H1 (cell line): ENCODE data around the gene TNIK. TPM values are rescaled to one million over a fixed set of nuclear protein-coding genes. Genes with fewer than 3 reads are reported as not detected.

Experiments used
- CTCF ChIA-PET: fragments of 300-600 bp; sonication (Branson Sonifier 250); formaldehyde crosslinking; loops from one replicate; lab custom pipeline; 2021; ENCODE audit not compliant: partially characterized antibody; lab: Charles Lee
- POLR2A ChIA-PET: fragments of 300-600 bp; sonication (Branson Sonifier 250); formaldehyde crosslinking; loops from one replicate; lab custom pipeline; 2021; ENCODE audit warnings: inconsistent platforms; ENCODE audit not compliant: partially characterized antibody; lab: Charles Lee
- DNase-seq, 2 experiments: peaks; one replicate each; pipeline versions ENCODE4 v3.0.0 to v3.0.0-alpha.2; 2010 to 2022; ENCODE audit warnings: low spot score in 2 of 2, low read depth in 1 of 2, mixed read lengths in 1 of 2
- FAIRE-seq: peaks from 2 replicates; lab custom pipeline; 2011; peaks lifted over from hg19 to GRCh38; lab: Jason Lieb, UNC
- H2AFZ ChIP-seq: 2 replicates; pipeline ENCODE4 v1.8.1; 2012; ENCODE audit warnings: low read length, inconsistent platforms
- H2AK5ac ChIP-seq: 2 replicates; pipeline ENCODE4 v1.6.1; 2013; ENCODE audit warnings: low read depth, low read length
- H2BK120ac ChIP-seq: replicated peaks from 2 replicates; pipeline ENCODE3; 2013; ENCODE audit warnings: low read depth, low read length, inconsistent platforms
- H2BK12ac ChIP-seq: 2 replicates; pipeline ENCODE4 v1.6.1; 2013; ENCODE audit warnings: low read depth, low read length
- H2BK15ac ChIP-seq: 2 replicates; pipeline ENCODE4 v1.6.1; 2013; ENCODE audit warnings: low read length
- H2BK20ac ChIP-seq: 2 replicates; pipeline ENCODE4 v1.6.1; 2013; ENCODE audit warnings: low read length
- H2BK5ac ChIP-seq: 2 replicates; pipeline ENCODE4 v1.6.1; 2013; ENCODE audit warnings: low read depth, low read length
- H3K14ac ChIP-seq: 2 replicates; pipeline ENCODE4 v1.6.1; 2013; ENCODE audit warnings: inconsistent platforms; ENCODE audit not compliant: insufficient read length
- H3K18ac ChIP-seq: 2 replicates; pipeline ENCODE4 v1.6.1; 2013; ENCODE audit warnings: low read length; ENCODE audit errors: extremely low read depth
- H3K23ac ChIP-seq: 2 replicates; pipeline ENCODE4 v1.6.1; 2013; ENCODE audit warnings: inconsistent platforms; ENCODE audit not compliant: insufficient read length
- H3K23me2 ChIP-seq: 2 replicates; pipeline ENCODE4 v1.6.1; 2013; ENCODE audit warnings: low read depth, low read length
- H3K27ac ChIP-seq: 2 replicates; pipeline ENCODE4 v1.6.1; 2011; ENCODE audit warnings: low read depth, low read length, inconsistent platforms
- H3K27me3 ChIP-seq, 4 experiments: replicated peaks in 1 of 4; 1 replicate in 1 of 4; 2 replicates in 3 of 4; pipeline versions ENCODE4 v1.6.1 to v1.8.1; 2011 to 2013; ENCODE audit warnings: low read length in 3 of 4, mild to moderate bottlenecking in 3 of 4, inconsistent platforms in 2 of 4, mixed read lengths in 2 of 4, moderate library complexity in 1 of 4; ENCODE audit not compliant: control insufficient read depth in 3 of 4, insufficient read depth in 3 of 4; ENCODE audit errors: extremely low read depth in 1 of 4
- H3K36me3 ChIP-seq, 4 experiments: 2 replicates each; pipeline versions ENCODE4 v1.6.1 to v1.8.1; 2011 to 2013; ENCODE audit warnings: mild to moderate bottlenecking in 4 of 4, low read length in 3 of 4, moderate library complexity in 2 of 4, control low read depth in 1 of 4, inconsistent platforms in 1 of 4; ENCODE audit not compliant: insufficient read depth in 4 of 4, control insufficient read depth in 2 of 4
- H3K4ac ChIP-seq: replicated peaks from 2 replicates; pipeline ENCODE3; 2013; ENCODE audit warnings: low read length, low read depth, mixed read lengths, inconsistent platforms; ENCODE audit not compliant: insufficient read length
- H3K4me1 ChIP-seq, 4 experiments: replicated peaks in 1 of 4; 1 replicate in 1 of 4; 2 replicates in 3 of 4; pipeline versions ENCODE4 v1.6.1 to v1.8.1; 2011 to 2013; ENCODE audit warnings: low read length in 3 of 4, inconsistent platforms in 2 of 4, mixed read lengths in 1 of 4; ENCODE audit not compliant: insufficient read depth in 4 of 4, control insufficient read depth in 3 of 4
- H3K4me2 ChIP-seq, 2 experiments: 2 replicates each; pipeline versions ENCODE4 v1.6.1 to v1.8.1; 2011 to 2013; ENCODE audit warnings: low read depth in 2 of 2, low read length in 2 of 2, control low read depth in 1 of 2, inconsistent platforms in 1 of 2, mild to moderate bottlenecking in 1 of 2; ENCODE audit not compliant: insufficient read depth in 1 of 2
- H3K4me3 ChIP-seq, 4 experiments: fragments of 200-600, 300-600 bp in 1 of 4; sonication (generic), shearing (Covaris generic), sonication (Bioruptor Twin) in 1 of 4; 2 replicates each; pipeline versions ENCODE4 v1.5.1 to v1.8.1; 2011 to 2016; ENCODE audit warnings: low read length in 4 of 4, low read depth in 3 of 4, control low read depth in 2 of 4, inconsistent platforms in 2 of 4, mild to moderate bottlenecking in 2 of 4, mixed read lengths in 1 of 4, moderate library complexity in 1 of 4; ENCODE audit not compliant: insufficient read depth in 2 of 4; ENCODE audit errors: extremely low read depth in 1 of 4
- H3K56ac ChIP-seq: replicated peaks from 2 replicates; pipeline ENCODE3; 2013; ENCODE audit warnings: low read depth, mild to moderate bottlenecking, mixed read lengths, low read length, inconsistent platforms; ENCODE audit not compliant: insufficient read length
- H3K79me1 ChIP-seq: 2 replicates; pipeline ENCODE4 v1.6.1; 2013; ENCODE audit warnings: low read depth, low read length, control low read depth
- H3K79me2 ChIP-seq, 2 experiments: 2 replicates each; pipeline versions ENCODE4 v1.6.1 to v1.8.1; 2012 to 2013; ENCODE audit warnings: low read length in 2 of 2, mild to moderate bottlenecking in 2 of 2, inconsistent platforms in 1 of 2; ENCODE audit not compliant: insufficient read depth in 2 of 2, control insufficient read depth in 1 of 2
- H3K9ac ChIP-seq, 4 experiments: replicated peaks in 1 of 4; 1 replicate in 1 of 4; 2 replicates in 3 of 4; pipeline versions ENCODE4 v1.6.1 to v1.8.1; 2011 to 2013; ENCODE audit warnings: low read depth in 3 of 4, low read length in 3 of 4, control low read depth in 2 of 4, mild to moderate bottlenecking in 2 of 4, moderate library complexity in 2 of 4, inconsistent platforms in 1 of 4; ENCODE audit errors: extremely low read depth in 1 of 4
- H3K9me3 ChIP-seq, 2 experiments: 2 replicates each; pipeline versions ENCODE4 v1.6.1 to v1.8.1; 2012 to 2013; ENCODE audit warnings: mild to moderate bottlenecking in 2 of 2, moderate library complexity in 2 of 2, control low read depth in 1 of 2, inconsistent platforms in 1 of 2, low read depth in 1 of 2, low read length in 1 of 2, mixed read lengths in 1 of 2; ENCODE audit not compliant: insufficient read depth in 2 of 2
- H4K20me1 ChIP-seq, 2 experiments: replicated peaks in 1 of 2; 2 replicates each; pipeline versions ENCODE3 to v1.8.1; 2011 to 2013; ENCODE audit warnings: inconsistent platforms in 2 of 2, low read length in 2 of 2, mild to moderate bottlenecking in 1 of 2; ENCODE audit not compliant: insufficient read depth in 2 of 2, control insufficient read depth in 1 of 2
- H4K5ac ChIP-seq: 2 replicates; pipeline ENCODE4 v1.6.1; 2013; ENCODE audit warnings: low read length, low read depth, mixed read lengths, inconsistent platforms; ENCODE audit not compliant: insufficient read length
- H4K8ac ChIP-seq: 2 replicates; pipeline ENCODE4 v1.8.0; 2013; ENCODE audit warnings: mild to moderate bottlenecking, moderate library complexity, low read length, inconsistent platforms; ENCODE audit not compliant: insufficient read depth; ENCODE audit errors: extremely low read depth
- H4K91ac ChIP-seq: replicated peaks from 2 replicates; pipeline ENCODE3; 2013; ENCODE audit warnings: low read length, mixed read lengths, inconsistent platforms; ENCODE audit not compliant: insufficient read length
- BACH1 ChIP-seq: IDR thresholded peaks from 2 replicates; pipeline ENCODE4 v1.6.1; 2012; ENCODE audit warnings: low read length, improper control_type of control experiment
- EGR1 ChIP-seq: IDR thresholded peaks from 2 replicates; pipeline ENCODE4 v1.6.1; 2011; ENCODE audit warnings: low read depth, low read length, borderline replicate concordance
- FOSL1 ChIP-seq: IDR thresholded peaks from 2 replicates; pipeline ENCODE4 v1.6.1; 2011; ENCODE audit warnings: mild to moderate bottlenecking, low read depth, low read length, moderate library complexity; ENCODE audit not compliant: insufficient read depth
- GABPA ChIP-seq: IDR thresholded peaks from 2 replicates; pipeline ENCODE4 v1.6.1; 2011; ENCODE audit warnings: mild to moderate bottlenecking, low read length, moderate library complexity, borderline replicate concordance; ENCODE audit not compliant: insufficient read depth
- GTF2F1 ChIP-seq: IDR thresholded peaks from 2 replicates; pipeline ENCODE4 v1.6.1; 2012; ENCODE audit warnings: low read depth, low read length, improper control_type of control experiment, borderline replicate concordance
- WGBS, 2 experiments: shearing (Covaris generic) in 1 of 2; methylation state at CpG; one replicate each; pipeline versions ENCODE4 v1.1.6 to v1.1.7; 2013 to 2015; ENCODE audit warnings: low lambda C conversion rate in 2 of 2, mixed read lengths in 2 of 2, inconsistent platforms in 1 of 2, low coverage in 1 of 2, missing lambda C conversion rate in 1 of 2; ENCODE audit not compliant: insufficient replicate concordance in 2 of 2, insufficient coverage in 1 of 2, insufficient read length in 1 of 2; ENCODE audit errors: extremely low coverage in 1 of 2, missing lambda C conversion rate in 1 of 2; 5-methylcytosine and 5-hydroxymethylcytosine counted together
- polyA plus RNA-seq, 7 experiments: library from polyadenylated mRNA; depleted of rRNA in 3 of 7; stranded (reverse) in 5 of 7; unstranded in 2 of 7; fragments of >200 nt in 5 of 7; fragments of 200-250 nt in 2 of 7; gene quantifications; 1 replicate in 5 of 7; 2 replicates in 1 of 7; 4 replicates in 1 of 7; pipeline versions ENCODE4 v1.2.1 to v1.2.3, GENCODE V29; 2011 to 2013; ENCODE audit warnings: missing spikeins in 2 of 7, mixed read lengths in 2 of 7
- total RNA-seq: library from RNA; stranded (reverse); fragmentation: NEBNext Ultra II Directional; extraction: Animal tissue kit (Norgen Biotek cat#: 25700); gene quantifications from 2 replicates; pipeline ENCODE4 v1.2.1, GENCODE V29; 2021

The TNIK gene
- total and polyA plus RNA-seq, 2 of the 8 experiments (the other 6 are each of a cell fraction or from before 2014, with no cell fraction given): 7.4 to 42.0 TPM

DNA sequence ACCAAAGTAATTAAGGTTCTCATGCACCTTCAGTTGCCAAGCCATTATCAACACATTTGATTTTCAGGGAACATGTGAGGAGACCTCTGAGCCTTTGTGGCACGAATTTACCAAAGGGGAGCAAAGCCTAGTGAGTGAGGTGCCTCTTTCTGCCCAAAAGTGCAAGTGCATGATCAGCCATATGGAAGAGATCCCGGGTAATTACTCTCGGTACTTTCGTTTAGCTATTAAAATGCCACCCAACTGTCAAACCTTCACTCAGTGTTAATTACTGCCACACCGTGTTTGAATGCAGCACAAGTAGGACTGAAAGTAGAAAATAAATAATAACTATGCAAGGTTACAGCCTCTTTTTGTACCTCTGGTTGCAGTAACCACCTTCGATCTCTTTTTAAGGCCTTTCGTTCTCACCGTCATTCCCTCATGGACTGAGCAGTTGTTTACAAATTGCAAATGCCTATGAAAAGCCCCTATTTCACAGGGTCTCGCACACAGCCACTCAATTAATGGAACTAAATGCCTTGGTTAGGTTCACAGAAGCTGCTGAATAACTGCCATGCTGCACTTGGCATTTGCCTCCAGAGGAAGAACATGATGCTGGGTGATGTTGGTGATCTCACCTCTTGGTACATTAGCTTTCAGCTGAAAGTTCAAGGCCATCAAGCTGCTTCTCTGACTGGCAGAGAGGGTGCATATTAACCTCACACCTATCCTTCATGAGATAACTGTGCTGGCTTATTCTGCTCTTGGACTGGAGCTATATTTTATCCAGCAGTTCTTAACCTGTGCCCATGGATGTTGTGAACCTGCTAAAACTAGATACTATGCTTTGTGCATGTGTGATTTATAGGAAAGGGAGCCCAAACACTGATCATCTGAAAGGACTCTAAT lies 69.9 kb downstream of the TNIK start:
- ChIA-PET CTCF (interaction anchor here (0.7 to 2.3 kb wide), 6 partner anchors 9 to 62 kb away, joined by 3 to 9 read pairs (median 4); no protein-coding TSS in a partner anchor), POLR2A (no interaction called here)
- H3K4me1 ChIP-seq: peaks cover 0 to 10% (median 5%) of the 10 kb centered on the region in 4 experiments; a peak in 3 of 7 replicates
- no peak overlapping the region for H3K23ac ChIP-seq
- H2AK5ac ChIP-seq: no peak overlapping the region
- H3K9ac ChIP-seq: no peak overlapping the region
- H2BK20ac ChIP-seq: no peak overlapping the region
- WGBS, 2 experiments: 94% methylated on average over 9 of the region's 9 CpGs; no CpG with 5 or more reads in 1 of the 2 experiments
- peaks cover 3 to 9% of the 10 kb centered on the region in 2 experiments; a peak in 2 of 4 replicates for H3K9me3 ChIP-seq
- no peak overlapping the region for H4K5ac ChIP-seq
- no peak overlapping the region for H4K91ac ChIP-seq
- no peak overlapping the region for H3K4me2 ChIP-seq
- H3K27ac ChIP-seq: no peak overlapping the region
- H2AFZ ChIP-seq: no peak overlapping the region
- no peak overlapping the region for H2BK5ac ChIP-seq
- no peak overlapping the region for H3K4me3 ChIP-seq
- H3K14ac ChIP-seq: no peak overlapping the region
- H4K20me1 ChIP-seq: no peaks in the 10 kb centered on the region
- H3K36me3 ChIP-seq: no peaks in the 10 kb centered on the region
- peaks cover 3 to 47% of the 10 kb centered on the region in 2 experiments; a peak in 2 of 4 replicates for H3K79me2 ChIP-seq
- no peak overlapping the region for H2BK120ac ChIP-seq
- FAIRE-seq (no peak), DNase-seq (no peak)
- no peak overlapping the region for H3K56ac ChIP-seq
- H3K18ac ChIP-seq: no peak overlapping the region
- H4K8ac ChIP-seq: no peak overlapping the region
- H3K27me3 ChIP-seq: peaks cover 0 to 1% (median 0%) of the 10 kb centered on the region in 4 experiments; a peak in 1 of 7 replicates
- no peak overlapping the region for H3K4ac ChIP-seq
- no peak for TF ChIP-seq BACH1
- TF ChIP-seq EGR1: no peak
- no peak for TF ChIP-seq GABPA
- no peak for TF ChIP-seq FOSL1
- TF ChIP-seq GTF2F1: no peak
- no peaks in the 10 kb centered on the region for H3K79me1 ChIP-seq
- no peaks in the 10 kb centered on the region for H3K23me2 ChIP-seq
- H2BK15ac ChIP-seq: no peak overlapping the region
- H2BK12ac ChIP-seq: no peak overlapping the region
